HG03342 (cell line): Measurements from ENCODE around the gene CERKL.

Experiments
- ATAC-seq: cut with Tn5 transposase; IDR thresholded peaks from one replicate; pipeline ENCODE4 v1.9.1; 2021; ENCODE audit warnings: mild to moderate bottlenecking, moderate library complexity; ENCODE audit not compliant: unreplicated experiment

The CERKL gene

DNA sequence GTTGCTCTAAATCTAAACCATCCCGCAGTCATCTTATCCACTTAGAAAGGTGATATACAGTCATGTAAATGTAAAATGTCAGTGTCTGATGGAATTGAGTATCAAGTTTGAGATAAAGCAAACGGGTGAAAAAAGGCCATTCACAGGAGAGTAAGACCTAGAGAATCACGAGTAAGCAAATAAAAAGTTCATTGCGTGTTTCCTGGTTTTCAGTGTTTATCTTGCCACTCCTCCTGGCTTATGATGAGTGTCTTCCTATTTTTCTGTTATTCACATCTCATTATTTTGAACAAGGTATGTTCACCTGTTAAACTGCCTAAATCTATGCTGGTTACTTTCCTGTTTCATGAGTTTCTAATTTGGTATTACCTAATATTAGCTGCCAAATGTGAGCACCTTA is 130.9 kb downstream of the CERKL start:
- ATAC-seq, result no peak

DNA sequence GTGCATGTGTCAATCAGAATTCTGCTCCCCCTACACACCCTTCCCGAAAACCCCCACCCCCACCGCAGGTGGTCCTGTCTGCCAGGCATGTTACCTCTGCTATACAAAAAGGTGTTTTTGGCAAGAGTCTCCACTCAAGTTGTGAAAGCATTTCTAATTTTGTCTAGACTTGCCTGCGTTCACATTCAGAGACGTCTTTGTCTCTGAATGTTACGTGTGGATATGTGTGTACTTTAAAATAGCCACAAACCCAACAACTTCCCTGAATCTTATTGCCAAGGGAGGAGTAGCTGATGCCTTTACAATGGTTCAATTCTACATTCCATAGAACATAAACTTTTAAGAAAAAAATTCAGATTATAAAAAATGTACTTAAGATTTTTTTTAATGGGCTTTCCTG is 133.1 kb downstream of the CERKL start:
- ATAC-seq, result no peak

GRCh38 chr2:181520253-181520652 is 136.7 kb downstream of the CERKL start:
- no peak for ATAC-seq

- no peak for ATAC-seq
These were observed 139.1 kb downstream of the CERKL start for GRCh38 chr2:181517685-181518301.

DNA sequence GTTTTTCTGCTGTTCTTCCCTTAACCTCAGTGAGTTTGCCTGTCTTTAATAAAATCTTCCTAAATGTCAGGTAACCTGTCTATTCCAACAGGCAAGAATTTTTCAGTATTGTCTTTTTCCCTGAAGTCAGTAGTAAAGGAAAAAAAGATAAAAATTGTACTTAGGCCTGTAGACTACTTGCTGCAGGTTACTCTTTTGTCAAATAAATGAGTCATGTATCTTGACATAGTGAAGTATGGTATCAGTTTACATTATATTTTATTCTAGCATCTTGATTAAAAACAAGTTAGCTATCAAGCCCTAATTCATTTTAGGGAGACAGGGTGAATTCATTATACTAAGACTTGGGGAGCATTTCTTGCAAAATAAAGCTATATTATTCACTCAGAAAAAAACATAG is 139.9 kb downstream of the CERKL start:
- no peak for ATAC-seq

GRCh38 chr2:181515719-181516118 is 141.2 kb downstream of the CERKL start:
- no peak for ATAC-seq

DNA sequence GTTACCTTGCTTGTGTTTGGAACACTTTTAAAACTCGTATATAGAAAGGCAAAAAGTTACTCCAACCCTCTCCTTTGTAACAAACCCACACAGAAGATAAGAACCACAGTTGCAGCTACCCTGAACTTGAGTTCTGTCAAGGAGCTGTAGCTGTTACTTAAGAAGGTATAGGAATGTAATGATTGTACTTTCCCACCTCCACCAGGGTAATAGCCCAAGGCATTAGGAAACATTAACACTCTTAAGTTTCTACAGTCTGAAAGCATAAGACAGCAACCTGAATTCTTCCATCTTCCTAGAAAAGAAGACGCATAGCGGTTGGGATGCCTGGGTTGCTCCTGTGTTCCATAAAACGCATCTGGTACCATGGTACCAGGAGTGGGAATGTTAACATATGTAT is 156.7 kb downstream of the CERKL start:
- ATAC-seq, result no peak

DNA sequence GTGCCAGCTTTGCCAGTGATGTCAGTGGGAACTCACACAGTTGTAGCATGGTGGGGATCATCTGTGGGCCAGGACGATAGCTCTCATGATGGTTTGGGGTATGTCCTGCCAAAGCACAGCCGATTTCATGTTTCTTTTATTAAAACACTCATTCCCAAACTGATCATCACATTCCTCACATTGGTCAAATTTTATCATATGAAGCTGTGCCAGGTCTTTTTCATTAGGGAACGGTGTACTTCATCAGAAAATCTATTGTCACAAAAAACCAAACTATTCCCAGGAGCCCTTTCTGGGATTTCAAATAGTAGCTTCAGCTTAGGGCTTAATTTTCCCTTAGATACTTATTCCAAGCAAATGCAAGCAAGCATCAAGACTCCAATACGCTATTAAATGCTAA is 157.7 kb downstream of the CERKL start:
- no peak for ATAC-seq
